ENCODE data around the gene CD209.

Gene CD209

DNA sequence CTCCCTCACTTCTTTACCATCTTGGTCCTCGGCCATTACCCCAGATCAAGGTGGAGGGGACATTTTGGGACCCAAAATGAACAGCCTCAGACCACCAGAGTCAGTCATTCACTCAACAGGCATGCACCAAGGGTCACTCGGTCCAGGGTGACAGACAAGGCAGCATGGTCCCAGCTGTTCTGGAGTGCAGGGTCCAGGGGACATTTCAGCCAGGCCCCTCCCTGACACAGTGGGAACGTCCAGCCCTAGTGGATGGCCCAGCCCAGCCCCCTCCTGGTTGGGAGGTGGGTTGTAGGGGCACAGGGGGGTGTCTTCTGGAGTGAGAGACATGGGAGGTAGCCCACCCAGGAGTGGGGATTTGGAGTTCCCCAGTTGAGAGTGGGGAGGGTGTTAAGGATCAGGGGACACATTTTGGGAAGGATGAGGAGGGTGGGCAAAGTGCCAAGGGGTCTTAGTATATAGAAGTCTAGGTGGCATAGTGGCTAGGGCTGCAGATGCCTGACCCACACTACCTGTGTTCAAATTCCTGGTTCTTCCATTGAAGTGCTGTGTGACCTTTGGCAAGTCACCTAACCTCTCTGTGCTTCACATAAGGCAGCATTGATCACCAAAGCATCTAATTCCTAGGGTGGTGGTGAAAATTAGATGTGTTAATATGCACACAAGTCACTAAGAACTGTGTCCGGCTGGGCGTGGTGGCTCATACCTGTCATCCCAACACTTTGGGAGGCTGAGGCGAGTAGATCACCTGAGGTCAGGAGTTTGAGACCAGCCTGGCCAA is 42.9 kb downstream of the CD209 start:
- no peak for DNase-seq

- DNase-seq = no peak
Observed at GRCh38 chr19:7703332-7703731, 44.0 kb downstream of the CD209 start.

GRCh38 chr19:7701654-7702457 is 45.5 kb downstream of the CD209 start, which contains the start of gene FCER2:
FCER2 (minus strand) TSS chr19:7702131; CDS start chr19:7699760, 2,371 bp downstream.
- DNase-seq = no peak

DNA sequence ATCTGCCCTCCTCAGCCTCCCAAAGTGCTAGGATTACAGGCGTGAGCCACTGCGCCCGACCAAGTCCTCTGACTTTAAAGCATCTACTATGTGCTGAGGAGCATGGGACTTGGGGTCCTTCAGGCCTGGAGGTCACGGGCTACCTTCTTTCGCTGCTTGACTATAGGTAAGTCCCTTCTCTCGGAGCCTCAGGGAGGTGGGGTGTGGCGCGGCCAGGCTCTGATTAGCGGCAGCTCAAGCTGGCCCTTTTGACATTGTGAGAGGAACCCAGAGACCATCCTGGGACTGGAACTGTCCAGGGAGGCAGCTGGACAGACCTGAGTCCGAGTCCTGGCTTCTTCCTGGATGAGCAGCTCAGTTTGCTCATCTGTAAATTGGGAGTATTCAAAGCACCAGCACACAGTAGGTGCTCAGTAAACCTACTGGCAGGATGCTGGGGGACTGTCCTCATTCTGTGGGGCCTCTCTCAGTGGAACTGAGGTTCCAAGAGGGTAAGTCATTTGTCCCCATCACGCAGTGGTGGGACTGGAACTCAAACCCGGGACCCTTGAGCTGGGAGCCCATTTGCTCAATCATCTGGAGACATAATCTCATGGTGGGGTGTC is 46.2 kb downstream of the CD209 start:
- DNase-seq = no peak

- DNase-seq = no peak
Observed at GRCh38 chr19:7699417-7700401, 47.6 kb downstream of the CD209 start.

DNA sequence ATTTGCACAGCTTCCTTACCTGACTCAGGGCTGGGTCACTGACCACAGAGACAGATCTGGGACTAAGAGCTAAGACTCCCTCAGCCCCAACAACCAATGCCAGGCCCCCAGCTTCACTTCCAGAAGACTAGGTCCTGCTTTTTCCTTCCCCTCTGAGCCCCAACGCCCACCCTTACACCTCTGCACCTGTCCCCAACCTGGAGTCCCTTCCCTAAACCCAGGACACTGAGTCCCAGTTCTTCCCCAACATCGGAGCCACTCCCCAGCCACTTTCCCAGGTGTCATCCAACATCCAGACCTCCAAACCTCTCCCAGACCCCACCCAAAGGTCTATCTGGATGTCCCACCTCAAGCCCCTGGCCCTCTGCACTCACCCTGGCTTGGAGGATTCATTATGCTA is 48.3 kb downstream of the CD209 start:
- DNase-seq = no peak

- DNase-seq = no peak
Observed at GRCh38 chr19:7698583-7698982, 48.8 kb downstream of the CD209 start.

- no peak for DNase-seq
Observed at GRCh38 chr19:7697721-7698287, 49.5 kb downstream of the CD209 start.

- DNase-seq = no peak
Observed at GRCh38 chr19:7694499-7694898, 52.8 kb downstream of the CD209 start.

DNA sequence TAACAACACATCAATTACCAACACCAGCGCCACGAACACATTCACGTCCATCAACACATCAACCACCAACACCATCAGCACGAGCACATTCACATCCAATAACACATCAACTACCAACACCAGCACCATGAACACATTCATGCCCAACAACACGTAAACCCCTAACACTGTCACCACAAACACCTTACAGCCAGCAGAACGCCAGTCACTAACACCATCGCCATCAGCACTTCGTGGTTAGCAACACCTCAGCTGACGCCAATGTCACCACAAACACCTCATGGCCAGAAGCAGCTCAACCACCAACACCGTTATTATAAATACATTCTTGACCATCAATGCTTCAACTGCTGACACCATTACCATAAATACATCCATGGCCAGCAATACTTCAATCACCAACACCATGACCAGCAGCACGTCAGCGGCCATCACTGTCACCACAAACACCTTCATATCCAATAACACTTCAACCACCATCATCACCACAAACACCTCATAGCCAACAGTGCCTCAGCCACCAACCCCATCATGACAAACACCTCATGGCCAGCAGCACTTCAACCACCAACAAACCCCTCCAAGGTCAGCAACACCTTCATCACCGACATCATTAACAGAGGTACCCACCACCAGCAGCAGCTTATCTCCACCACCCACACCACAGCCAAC is 54.8 kb downstream of the CD209 start:
- no peak for DNase-seq

GRCh38 chr19:7691497-7691896 is 55.8 kb downstream of the CD209 start:
- no peak for DNase-seq

- no peak for DNase-seq
Observed at GRCh38 chr19:7690779-7691258, 56.5 kb downstream of the CD209 start.
